ENCODE results near the gene C22orf15.
A peak's percentile ranks its signal among the peaks of the same experiment; 100 is the strongest.

C22orf15 gene

GRCh38 chr22:23750714-23751440, 11.9 kb upstream of the C22orf15 start, which contains the start of gene ZNF70:
TSS of gene ZNF70 (minus strand) at chr22:23751112. CDS start at chr22:23745140, 5,972 bp downstream.
- peak; percentile 78 for DNase-seq (ENCODE audit: low read depth)

GRCh38 chr22:23751441-23751996, 11.3 kb upstream of the C22orf15 start:
- no peak for DNase-seq (ENCODE audit: low read depth)

- DNase-seq (ENCODE audit: low read depth): no peak
Measured at GRCh38 chr22:23752090-23752691, 10.6 kb upstream of the C22orf15 start.

GRCh38 chr22:23752750-23753149, 10.0 kb upstream of the C22orf15 start:
- no peak for DNase-seq (ENCODE audit: low read depth)

- DNase-seq (ENCODE audit: low read depth): no peak
Measured at GRCh38 chr22:23753385-23753784, 9.4 kb upstream of the C22orf15 start.

- no peak for DNase-seq (ENCODE audit: low read depth)
Measured at GRCh38 chr22:23754220-23754919, 8.4 kb upstream of the C22orf15 start, which contains the start of gene VPREB3. TSS of gene VPREB3 (minus strand) at chr22:23754425. CDS start at chr22:23754363, 62 bp downstream.

- DNase-seq (ENCODE audit: low read depth): no peak
Measured at GRCh38 chr22:23754980-23755636, 7.7 kb upstream of the C22orf15 start.

- no peak for DNase-seq (ENCODE audit: low read depth)
Measured at GRCh38 chr22:23755711-23756110, 7.1 kb upstream of the C22orf15 start.

- no peak for DNase-seq (ENCODE audit: low read depth)
Measured at GRCh38 chr22:23756891-23757290, 5.9 kb upstream of the C22orf15 start.

- no peak for DNase-seq (ENCODE audit: low read depth)
Measured at GRCh38 chr22:23759566-23759965, 3.2 kb upstream of the C22orf15 start.

- DNase-seq (ENCODE audit: low read depth): no peak
Measured at GRCh38 chr22:23760056-23760455, 2.7 kb upstream of the C22orf15 start.

- DNase-seq (ENCODE audit: low read depth): peak; percentile 57
Measured at GRCh38 chr22:23763579-23763945, 772 bp downstream of the C22orf15 start.

- no peak for DNase-seq (ENCODE audit: low read depth)
Measured at GRCh38 chr22:23763954-23764353, 1.2 kb downstream of the C22orf15 start.

- DNase-seq (ENCODE audit: low read depth): no peak
Measured at GRCh38 chr22:23764899-23765881, 2.4 kb downstream of the C22orf15 start.

- no peak for DNase-seq (ENCODE audit: low read depth)
Measured at GRCh38 chr22:23767303-23767672, 4.5 kb downstream of the C22orf15 start.

- peak; percentile 74 for DNase-seq (ENCODE audit: low read depth)
Measured at GRCh38 chr22:23767673-23768548, 5.1 kb downstream of the C22orf15 start, which contains the start of gene CHCHD10. TSS of gene CHCHD10 (minus strand) at chr22:23767972. CDS start at chr22:23767874, 98 bp downstream.

GRCh38 chr22:23769321-23769965, 6.7 kb downstream of the C22orf15 start:
- no peak for DNase-seq (ENCODE audit: low read depth)

- DNase-seq (ENCODE audit: low read depth): no peak
Measured at GRCh38 chr22:23772315-23772648, 9.5 kb downstream of the C22orf15 start.
